Measurements from ENCODE around the gene HSFY2. TPM values are rescaled to one million over a fixed set of nuclear protein-coding genes. Genes with fewer than 3 reads are reported as not detected.
"Not testable (repeated sequence)": the region's sequence is repeated elsewhere in the genome, so short reads cannot be mapped to it uniquely, and the experiment has no call there.

The HSFY2 gene
- total RNA-seq, result under 1 TPM in 1 of 2 donors, not detected in 1; 0.97 TPM

GRCh38 chrY:18773635-18774034, at the start of gene HSFY2:
HSFY2 (minus strand) TSS chrY:18773735; CDS start chrY:18773618, 117 bp downstream.
- DNase-seq (ENCODE audit: low spot score); H3K4me1 ChIP-seq (replicated peaks); H3K27me3 ChIP-seq (replicated peaks; ENCODE audit: insufficient read depth); H3K36me3 ChIP-seq; intact Hi-C loops (cut with DNase I); H3K4me3 ChIP-seq; H3K27ac ChIP-seq; H3K9me3 ChIP-seq: not testable (repeated sequence)
- no CpG with 5 or more reads among the region's 1 CpG for WGBS

GRCh38 chrY:18815751-18816150, 42.2 kb upstream of the HSFY2 start:
- WGBS, result no CpG with 5 or more reads among the region's 5 CpGs

GRCh38 chrY:18788757-18789406, 15.3 kb upstream of the HSFY2 start:
- H3K27ac ChIP-seq; H3K27me3 ChIP-seq (replicated peaks; ENCODE audit: insufficient read depth); H3K9me3 ChIP-seq; H3K36me3 ChIP-seq; H3K4me1 ChIP-seq (replicated peaks); intact Hi-C loops (cut with DNase I); H3K4me3 ChIP-seq; DNase-seq (ENCODE audit: low spot score): not testable (repeated sequence)
- WGBS, result no CpG with 5 or more reads among the region's 2 CpGs

More at GRCh38 chrY:18815751-18816150, 42.2 kb upstream of the HSFY2 start:
- H3K27me3 ChIP-seq (replicated peaks; ENCODE audit: insufficient read depth); intact Hi-C loops (cut with DNase I); H3K9me3 ChIP-seq; H3K4me1 ChIP-seq (replicated peaks); H3K4me3 ChIP-seq; H3K36me3 ChIP-seq; DNase-seq (ENCODE audit: low spot score); H3K27ac ChIP-seq: not testable (repeated sequence)

- H3K27ac ChIP-seq; intact Hi-C loops (cut with DNase I); H3K36me3 ChIP-seq; H3K4me3 ChIP-seq; H3K4me1 ChIP-seq (replicated peaks); H3K27me3 ChIP-seq (replicated peaks; ENCODE audit: insufficient read depth); DNase-seq (ENCODE audit: low spot score); H3K9me3 ChIP-seq: not testable (repeated sequence)
- no CpG with 5 or more reads among the region's 2 CpGs for WGBS
These were observed 19.5 kb downstream of the HSFY2 start for GRCh38 chrY:18754077-18754476.

- H3K4me1 ChIP-seq (replicated peaks); H3K36me3 ChIP-seq; H3K27ac ChIP-seq; H3K9me3 ChIP-seq; DNase-seq (ENCODE audit: low spot score); intact Hi-C loops (cut with DNase I); H3K4me3 ChIP-seq; H3K27me3 ChIP-seq (replicated peaks; ENCODE audit: insufficient read depth): not testable (repeated sequence)
- WGBS, result no CpG with 5 or more reads among the region's 2 CpGs
These were observed 20.3 kb downstream of the HSFY2 start for GRCh38 chrY:18753133-18753815.

- H3K36me3 ChIP-seq; H3K27me3 ChIP-seq (replicated peaks; ENCODE audit: insufficient read depth); H3K4me3 ChIP-seq; intact Hi-C loops (cut with DNase I); H3K4me1 ChIP-seq (replicated peaks); DNase-seq (ENCODE audit: low spot score); H3K27ac ChIP-seq; H3K9me3 ChIP-seq: not testable (repeated sequence)
- WGBS, result no CpG with 5 or more reads among the region's 3 CpGs
These were observed 49.8 kb downstream of the HSFY2 start for GRCh38 chrY:18723714-18724113.

Small RNAs within 50 kb of the gene (small RNA-seq; reads per million reads assigned to genes)
- gene GPM6BP2, result 0 reads per million in 2 donors

Other genes with a start within 250 kb of the HSFY2 start
- under 1 TPM in 1 of 2 donors, not detected in 1; 0.97 TPM for gene HSFY1, start 227.0 kb downstream of the HSFY2 start, total RNA-seq